Keratinocyte (primary cell): ENCODE data around the gene ACTN4. TPM values are rescaled to one million over a fixed set of nuclear protein-coding genes. Genes with fewer than 3 reads are reported as not detected.

Source experiments
- DNase-seq: peaks from one replicate; pipeline ENCODE4 v3.0.0-alpha.2; 2011; ENCODE audit warnings: low read depth, missing footprints, low spot score
- FAIRE-seq: peaks from 2 replicates; lab custom pipeline; 2011; peaks lifted over from hg19 to GRCh38; lab: Jason Lieb, UNC
- H2AFZ ChIP-seq: 2 replicates; pipeline ENCODE4 v1.6.0; 2012; ENCODE audit warnings: low read length, control low read depth, inconsistent platforms; ENCODE audit not compliant: control insufficient read depth
- H3K27ac ChIP-seq: 2 replicates; pipeline ENCODE4 v1.5.1; 2011; ENCODE audit warnings: low read length; ENCODE audit not compliant: control insufficient read depth, insufficient read depth
- H3K27me3 ChIP-seq: 3 replicates; pipeline ENCODE4 v1.6.0; 2011; ENCODE audit warnings: low read length; ENCODE audit not compliant: control insufficient read depth, insufficient read depth; ENCODE audit errors: extremely low read depth
- H3K36me3 ChIP-seq, 2 experiments: 2 replicates in 1 of 2; 3 replicates in 1 of 2; pipeline ENCODE4 v1.5.1; 2011; ENCODE audit warnings: low read length in 2 of 2, mild to moderate bottlenecking in 1 of 2; ENCODE audit not compliant: control insufficient read depth in 2 of 2, insufficient read depth in 2 of 2; ENCODE audit errors: extremely low read depth in 1 of 2
- H3K4me1 ChIP-seq: 3 replicates; pipeline ENCODE4 v1.5.1; 2011; ENCODE audit warnings: low read length; ENCODE audit not compliant: control insufficient read depth, insufficient read depth; ENCODE audit errors: extremely low read depth
- H3K4me2 ChIP-seq: 3 replicates; pipeline ENCODE4 v1.6.0; 2011; ENCODE audit warnings: low read depth, low read length; ENCODE audit not compliant: control insufficient read depth, insufficient read depth; ENCODE audit errors: extremely low read depth
- H3K4me3 ChIP-seq, 3 experiments: fragments of 200-600 bp in 1 of 3; sonication (generic) in 1 of 3; 2 replicates in 2 of 3; 3 replicates in 1 of 3; pipeline ENCODE4 v1.5.1; 2011 to 2016; ENCODE audit warnings: low read length in 3 of 3, mild to moderate bottlenecking in 3 of 3, control low read depth in 2 of 3, inconsistent platforms in 1 of 3, low read depth in 1 of 3, mixed read lengths in 1 of 3, mixed run types in 1 of 3, moderate library complexity in 1 of 3; ENCODE audit not compliant: control insufficient read depth in 2 of 3, insufficient read depth in 2 of 3; ENCODE audit errors: extremely low read depth in 1 of 3
- H3K79me2 ChIP-seq: 2 replicates; pipeline ENCODE4 v1.6.0; 2012; ENCODE audit warnings: low read length; ENCODE audit not compliant: control insufficient read depth, insufficient read depth
- H3K9ac ChIP-seq: 3 replicates; pipeline ENCODE4 v1.6.0; 2011; ENCODE audit warnings: low read length; ENCODE audit not compliant: control insufficient read depth, insufficient read depth; ENCODE audit errors: extremely low read depth
- H3K9me1 ChIP-seq: 3 replicates; pipeline ENCODE4 v1.6.0; 2011; ENCODE audit warnings: low read length; ENCODE audit not compliant: control insufficient read depth, insufficient read depth; ENCODE audit errors: extremely low read depth
- H3K9me3 ChIP-seq: 2 replicates; pipeline ENCODE4 v1.5.1; 2012; ENCODE audit warnings: low read depth, low read length; ENCODE audit not compliant: control insufficient read depth
- H4K20me1 ChIP-seq: 3 replicates; pipeline ENCODE4 v1.6.0; 2011; ENCODE audit warnings: low read length; ENCODE audit not compliant: control insufficient read depth, insufficient read depth; ENCODE audit errors: extremely low read depth
- EZH2 ChIP-seq: IDR thresholded peaks from one replicate; pipeline ENCODE4 v1.6.1; 2012; ENCODE audit warnings: inconsistent platforms, mild to moderate bottlenecking, low read length, moderate library complexity
- dilution Hi-C: fragments of 300-500 bp; cut with MboI; formaldehyde crosslinking; loops from one replicate; pipeline ENCODE4 v1.7.0; 2020; ENCODE audit warnings: low sequenced_read_pairs; ENCODE audit not compliant: extremely low pct_ligation_motif_present
- polyA plus RNA-seq, 5 experiments: library from polyadenylated mRNA; depleted of rRNA in 3 of 5; stranded (reverse) in 3 of 5; stranded (forward) in 1 of 5; unstranded in 1 of 5; fragments of >200 nt; gene quantifications; 1 replicate in 1 of 5; 2 replicates in 3 of 5; 3 replicates in 1 of 5; pipeline versions ENCODE4 v1.2.1 to v1.2.3, GENCODE V29; 2011 to 2012; ENCODE audit warnings: missing spikeins in 2 of 5, low read depth in 1 of 5, low replicate concordance in 1 of 5
- TF ChIP-seq, protein P1 (sequence below), 3 experiments: IDR thresholded peaks in 1 of 3; conservative IDR thresholded peaks in 1 of 3; optimal IDR thresholded peaks in 1 of 3; 2 replicates in 2 of 3; 3 replicates in 1 of 3; pipeline versions ENCODE3 to v1.5.1; 2011; ENCODE audit warnings: low read length in 3 of 3, mild to moderate bottlenecking in 3 of 3, moderate library complexity in 2 of 3, control low read depth in 1 of 3, inconsistent platforms in 1 of 3; ENCODE audit not compliant: insufficient read depth in 2 of 3; ENCODE audit errors: extremely low read depth in 1 of 3

Gene ACTN4
- polyA plus RNA-seq, 1 donor (not counting 4 experiments of a cell fraction or from before 2014, with no cell fraction given), result 463 TPM

DNA sequence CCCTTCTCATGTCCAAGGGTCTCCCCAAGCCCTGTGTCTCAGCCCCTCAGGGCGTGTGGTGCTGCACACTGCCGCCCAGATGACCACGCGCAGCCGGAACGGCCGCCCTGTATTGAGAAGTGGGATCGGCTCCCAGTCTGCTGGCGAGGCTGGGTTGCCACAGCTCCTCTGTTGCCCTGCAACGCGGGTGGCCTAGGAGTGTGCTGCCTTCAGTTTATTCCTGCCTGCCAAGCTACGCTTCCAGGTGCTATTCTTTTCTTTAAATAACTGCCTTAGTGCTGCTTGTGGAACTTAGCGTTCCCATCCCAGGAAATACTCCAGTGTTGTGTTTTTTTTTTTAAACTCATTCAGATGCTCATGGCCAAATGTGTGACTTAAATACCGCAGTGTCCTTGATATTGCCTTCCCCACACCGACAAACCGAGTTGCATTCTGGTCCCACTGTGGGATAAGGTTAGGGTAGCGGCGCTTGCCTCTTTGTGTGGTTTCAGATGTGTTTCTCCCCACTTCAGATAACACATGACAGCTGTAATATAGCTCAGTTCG, 16.6 kb downstream of the ACTN4 start:
- H4K20me1 ChIP-seq, result peaks cover 33% of the 10 kb centered on the region
- dilution Hi-C loops, result no loop called here
- peaks cover 98% of the 10 kb centered on the region for H3K79me2 ChIP-seq
- H2AFZ ChIP-seq, result no peak overlapping the region
- peak overlapping the region; percentile 49 for H3K9ac ChIP-seq
- H3K27me3 ChIP-seq, result no peaks in the 10 kb centered on the region
- H3K9me1 ChIP-seq, result no peaks in the 10 kb centered on the region
- TF ChIP-seq, protein P1, sequence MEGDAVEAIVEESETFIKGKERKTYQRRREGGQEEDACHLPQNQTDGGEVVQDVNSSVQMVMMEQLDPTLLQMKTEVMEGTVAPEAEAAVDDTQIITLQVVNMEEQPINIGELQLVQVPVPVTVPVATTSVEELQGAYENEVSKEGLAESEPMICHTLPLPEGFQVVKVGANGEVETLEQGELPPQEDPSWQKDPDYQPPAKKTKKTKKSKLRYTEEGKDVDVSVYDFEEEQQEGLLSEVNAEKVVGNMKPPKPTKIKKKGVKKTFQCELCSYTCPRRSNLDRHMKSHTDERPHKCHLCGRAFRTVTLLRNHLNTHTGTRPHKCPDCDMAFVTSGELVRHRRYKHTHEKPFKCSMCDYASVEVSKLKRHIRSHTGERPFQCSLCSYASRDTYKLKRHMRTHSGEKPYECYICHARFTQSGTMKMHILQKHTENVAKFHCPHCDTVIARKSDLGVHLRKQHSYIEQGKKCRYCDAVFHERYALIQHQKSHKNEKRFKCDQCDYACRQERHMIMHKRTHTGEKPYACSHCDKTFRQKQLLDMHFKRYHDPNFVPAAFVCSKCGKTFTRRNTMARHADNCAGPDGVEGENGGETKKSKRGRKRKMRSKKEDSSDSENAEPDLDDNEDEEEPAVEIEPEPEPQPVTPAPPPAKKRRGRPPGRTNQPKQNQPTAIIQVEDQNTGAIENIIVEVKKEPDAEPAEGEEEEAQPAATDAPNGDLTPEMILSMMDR (optimal IDR thresholded peaks at IDR 0.05 in 1 of 3, IDR thresholded peaks at IDR 0.05 in 1 of 3, conservative IDR thresholded peaks at IDR 0.05 in 1 of 3; ENCODE audit: extremely low read depth in 1 of 3, insufficient read depth in 2 of 3, low read length in 3 of 3), result no peak
- no peak for TF ChIP-seq EZH2
- peak overlapping the region in 2 of 3 experiments; percentile 9 to 14 for H3K4me3 ChIP-seq
- FAIRE-seq, result no peak
- peak overlapping the region; percentile 60 for H3K4me2 ChIP-seq
- no peak for DNase-seq
- peak overlapping the region; percentile 42 for H3K27ac ChIP-seq
- peaks cover 12 to 44% of the 10 kb centered on the region in 2 experiments for H3K36me3 ChIP-seq
- no peaks in the 10 kb centered on the region for H3K9me3 ChIP-seq
- H3K4me1 ChIP-seq, result peaks cover 96% of the 10 kb centered on the region

DNA sequence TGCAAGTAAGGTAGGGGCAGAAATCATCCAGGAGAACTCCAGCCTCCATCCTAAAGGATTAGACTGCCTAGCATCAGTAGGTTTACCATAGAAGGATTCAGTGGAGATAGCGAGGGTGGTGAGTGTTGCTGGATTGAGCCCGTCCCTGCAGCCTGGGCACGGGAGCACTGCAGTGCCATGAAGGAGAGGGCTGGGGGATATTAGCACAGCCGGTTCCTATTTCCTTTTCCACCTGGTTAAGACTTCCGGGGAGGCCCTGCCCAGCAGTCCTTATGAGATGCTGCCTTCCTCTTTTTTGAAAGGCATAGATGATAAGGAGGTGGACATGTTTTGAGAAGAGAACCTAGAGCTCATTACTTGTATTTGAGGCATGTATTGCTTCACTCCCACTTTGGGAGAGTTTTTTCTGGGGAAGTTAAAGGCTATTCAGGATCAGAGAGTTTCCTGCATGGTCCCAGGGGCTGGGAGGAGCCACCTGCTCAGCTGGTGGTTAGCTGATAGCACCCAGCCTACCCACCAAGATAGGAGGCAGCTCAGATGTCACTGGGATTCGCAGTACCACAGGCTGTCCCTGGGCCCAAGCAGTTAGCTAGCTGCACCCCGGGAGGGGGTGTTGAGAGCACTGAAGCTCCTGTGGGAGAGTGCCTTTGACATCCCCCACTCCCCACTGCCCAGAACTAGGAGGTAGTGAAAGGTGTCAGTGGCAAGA, 17.2 kb downstream of the ACTN4 start:
- peak overlapping the region; percentile 49 for H3K9ac ChIP-seq
- H3K4me1 ChIP-seq, result peaks cover 96% of the 10 kb centered on the region
- peaks cover 98% of the 10 kb centered on the region for H3K79me2 ChIP-seq
- TF ChIP-seq EZH2, result no peak
- TF ChIP-seq, protein P1 (optimal IDR thresholded peaks at IDR 0.05 in 1 of 3, IDR thresholded peaks at IDR 0.05 in 1 of 3, conservative IDR thresholded peaks at IDR 0.05 in 1 of 3; ENCODE audit: extremely low read depth in 1 of 3, insufficient read depth in 2 of 3, low read length in 3 of 3), result no peak
- FAIRE-seq (peak; percentile 34), DNase-seq (no peak)
- peaks cover 16 to 45% of the 10 kb centered on the region in 2 experiments for H3K36me3 ChIP-seq
- peak overlapping the region; percentile 60 for H3K4me2 ChIP-seq
- dilution Hi-C loops, result no loop called here
- H2AFZ ChIP-seq, result no peak overlapping the region
- no peaks in the 10 kb centered on the region for H3K27me3 ChIP-seq
- H3K27ac ChIP-seq, result peak overlapping the region; percentile 42
- H4K20me1 ChIP-seq, result peaks cover 39% of the 10 kb centered on the region
- H3K9me3 ChIP-seq, result no peaks in the 10 kb centered on the region
- H3K4me3 ChIP-seq, result no peak overlapping the region
- H3K9me1 ChIP-seq, result peaks cover 2% of the 10 kb centered on the region
